A549 (cell line): ENCODE results near the gene ZSCAN26.

Source experiments
- CHD2 ChIP-seq: fragments of 150-350 bp; IDR thresholded peaks from 2 replicates; pipeline ENCODE4 v1.6.1; 2014; ENCODE audit warnings: low read length; ENCODE audit not compliant: partially characterized antibody
- CTCF ChIP-seq: fragments of >200 bp; sonication (Bioruptor Twin); formaldehyde crosslinking; IDR thresholded peaks from 3 replicates; pipeline ENCODE4 v1.5.1; 2016
- E2F6 ChIP-seq: IDR thresholded peaks from 2 replicates; pipeline ENCODE4 v1.6.1; 2012; ENCODE audit warnings: low read depth, borderline replicate concordance
- FOSB ChIP-seq: fragments of 250-450 bp; sonication (Bioruptor Pico); IDR thresholded peaks from 2 replicates; pipeline ENCODE4 v1.5.0; 2020; ENCODE audit warnings: mild to moderate bottlenecking, moderate library complexity
- HMGXB4 ChIP-seq: fragments of 250-450 bp; sonication (Bioruptor Pico); IDR thresholded peaks from 2 replicates; pipeline ENCODE4 v1.5.0; 2021; ENCODE audit warnings: mild to moderate bottlenecking, moderate library complexity, borderline replicate concordance
- HOXB5 ChIP-seq: fragments of 250-450 bp; sonication (Bioruptor Pico); IDR thresholded peaks from 2 replicates; pipeline ENCODE4 v1.5.0; 2020; ENCODE audit warnings: mild to moderate bottlenecking, moderate library complexity
- NPAS2 ChIP-seq: fragments of 250-450 bp; sonication (Bioruptor Pico); IDR thresholded peaks from 2 replicates; pipeline ENCODE4 v1.8.0; 2022; ENCODE audit warnings: mild to moderate bottlenecking, moderate library complexity, borderline replicate concordance
- PHF8 ChIP-seq: fragments of 200-600 bp; sonication (generic); IDR thresholded peaks from 2 replicates; pipeline ENCODE4 v1.6.1; 2016; ENCODE audit warnings: low read depth, mild to moderate bottlenecking, antibody characterized with exemption, moderate library complexity, borderline replicate concordance
- RARB ChIP-seq: fragments of 250-450 bp; sonication (Bioruptor Pico); IDR thresholded peaks from 2 replicates; pipeline ENCODE4 v1.8.0; 2021; ENCODE audit warnings: mild to moderate bottlenecking, moderate library complexity
- RCOR1 ChIP-seq: fragments of 150-350 bp; IDR thresholded peaks from 2 replicates; pipeline ENCODE4 v1.6.1; 2014; ENCODE audit warnings: antibody characterized with exemption, low read length, low read depth
- REST ChIP-seq: fragments of 200-600 bp; sonication (generic); IDR thresholded peaks from 2 replicates; pipeline ENCODE4 v1.6.1; 2016; ENCODE audit warnings: antibody characterized with exemption, mild to moderate bottlenecking, moderate library complexity
- RNF2 ChIP-seq: fragments of 200-600 bp; sonication (generic); IDR thresholded peaks from 2 replicates; pipeline ENCODE4 v1.6.1; 2016; ENCODE audit warnings: low read depth, mild to moderate bottlenecking, antibody characterized with exemption, moderate library complexity, borderline replicate concordance
- TF ChIP-seq, protein P1 (sequence below): IDR thresholded peaks from 2 replicates; pipeline ENCODE4 v1.6.1; 2012

GRCh38 chr6:28257042-28257441 lies 9.9 kb upstream of the ZSCAN26 start:
- no peak for TF ChIP-seq PHF8
- TF ChIP-seq CTCF: no peak
- no peak for TF ChIP-seq FOSB (CRISPR knock-in tag)
- TF ChIP-seq RARB (CRISPR knock-in tag): no peak
- TF ChIP-seq RCOR1: no peak
- no peak for TF ChIP-seq REST
- TF ChIP-seq CHD2: no peak
- TF ChIP-seq RNF2: no peak
- TF ChIP-seq E2F6: no peak
- no peak for TF ChIP-seq HOXB5
- TF ChIP-seq NPAS2 (CRISPR knock-in tag): no peak
- TF ChIP-seq, protein P1, sequence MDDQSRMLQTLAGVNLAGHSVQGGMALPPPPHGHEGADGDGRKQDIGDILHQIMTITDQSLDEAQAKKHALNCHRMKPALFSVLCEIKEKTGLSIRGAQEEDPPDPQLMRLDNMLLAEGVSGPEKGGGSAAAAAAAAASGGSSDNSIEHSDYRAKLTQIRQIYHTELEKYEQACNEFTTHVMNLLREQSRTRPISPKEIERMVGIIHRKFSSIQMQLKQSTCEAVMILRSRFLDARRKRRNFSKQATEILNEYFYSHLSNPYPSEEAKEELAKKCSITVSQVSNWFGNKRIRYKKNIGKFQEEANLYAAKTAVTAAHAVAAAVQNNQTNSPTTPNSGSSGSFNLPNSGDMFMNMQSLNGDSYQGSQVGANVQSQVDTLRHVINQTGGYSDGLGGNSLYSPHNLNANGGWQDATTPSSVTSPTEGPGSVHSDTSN: no peak
- no peak for TF ChIP-seq HMGXB4 (CRISPR knock-in tag)
